PC-9 (cell line): ENCODE measurements around the gene ZBTB49. TPM values are rescaled to one million over a fixed set of nuclear protein-coding genes. Genes with fewer than 3 reads are reported as not detected.

Experiments
- BruUV-seq: library from RNA; stranded (reverse); fragments of 400-500 nt; replicated peaks from 2 replicates; lab custom pipeline; 2021; lab: Mats Ljungman, UMichigan
- CTCF ChIA-PET: fragments of 300-600 bp; sonication (Branson Sonifier 250); formaldehyde crosslinking; loops from one replicate; lab custom pipeline; 2022; ENCODE audit warnings: antibody characterized with exemption; lab: Charles Lee
- POLR2A ChIA-PET: fragments of 300-600 bp; sonication (Branson Sonifier 250); formaldehyde crosslinking; loops from one replicate; lab custom pipeline; 2022; ENCODE audit warnings: antibody characterized with exemption; ENCODE audit not compliant: unreplicated experiment; lab: Charles Lee
- DNase-seq, 2 experiments: peaks; one replicate each; pipeline versions ENCODE4 v3.0.0 to v3.0.0-alpha.2; 2015 to 2022; ENCODE audit warnings: mixed read lengths in 1 of 2
- H2AFZ ChIP-seq: fragments of 200-600 bp; sonication (generic); 2 replicates; pipeline ENCODE4 v1.8.1; 2017; ENCODE audit warnings: antibody characterized with exemption
- H3F3A ChIP-seq: fragments of 200-600 bp; sonication (generic); 2 replicates; pipeline ENCODE4 v1.8.1; 2017; ENCODE audit warnings: antibody characterized with exemption, mild to moderate bottlenecking, low read depth; ENCODE audit not compliant: insufficient read depth
- H3K27ac ChIP-seq: fragments of 200-600 bp; sonication (generic); 2 replicates; pipeline ENCODE4 v1.6.1; 2016; ENCODE audit warnings: mixed run types
- H3K27me3 ChIP-seq: fragments of 200-600 bp; sonication (generic); 2 replicates; pipeline ENCODE4 v1.6.1; 2016; ENCODE audit warnings: low read depth, mixed run types; ENCODE audit not compliant: insufficient read depth
- H3K36me3 ChIP-seq: fragments of 200-600 bp; sonication (generic); 2 replicates; pipeline ENCODE4 v1.6.1; 2016; ENCODE audit warnings: low read depth, mixed run types
- H3K4me1 ChIP-seq: fragments of 200-600 bp; sonication (generic); replicated peaks from 2 replicates; pipeline ENCODE4 v1.6.1; 2016; ENCODE audit warnings: mixed run types; ENCODE audit not compliant: insufficient read depth
- H3K4me2 ChIP-seq: fragments of 200-600 bp; sonication (generic); 2 replicates; pipeline ENCODE4 v1.6.1; 2017; ENCODE audit warnings: mixed run types
- H3K4me3 ChIP-seq: fragments of 200-600 bp; sonication (generic); 2 replicates; pipeline ENCODE4 v1.6.1; 2016; ENCODE audit warnings: mixed run types
- H3K79me2 ChIP-seq: fragments of 200-600 bp; sonication (generic); 2 replicates; pipeline ENCODE4 v1.6.1; 2017; ENCODE audit warnings: low read depth, mixed run types
- H3K9me2 ChIP-seq: fragments of 200-600 bp; sonication (generic); 2 replicates; pipeline ENCODE4 v1.8.1; 2017; ENCODE audit warnings: mild to moderate bottlenecking; ENCODE audit not compliant: insufficient read depth
- H3K9me3 ChIP-seq: fragments of 200-600 bp; sonication (generic); 2 replicates; pipeline ENCODE4 v1.8.1; 2016; ENCODE audit warnings: low read depth; ENCODE audit not compliant: insufficient read depth
- H4K20me1 ChIP-seq: fragments of 200-600 bp; sonication (generic); 2 replicates; pipeline ENCODE4 v1.8.1; 2017; ENCODE audit not compliant: insufficient read depth
- CTCF ChIP-seq: fragments of 200-600 bp; sonication (generic); conservative IDR thresholded peaks from 2 replicates; pipeline ENCODE4 v1.6.1; 2017; ENCODE audit warnings: mixed run types, antibody characterized with exemption, mild to moderate bottlenecking, moderate library complexity
- EZH2 ChIP-seq: fragments of 200-600 bp; sonication (generic); IDR thresholded peaks from 2 replicates; pipeline ENCODE4 v1.8.0; 2017; ENCODE audit warnings: antibody characterized with exemption, low read depth
- intact Hi-C: fragments of 100-400 bp; cut with micrococcal nuclease; formaldehyde crosslinking; loops from one replicate; pipeline ENCODE4 v1.10.0; 2022; ENCODE audit not compliant: unreplicated experiment
- total RNA-seq: library from RNA; stranded (reverse); gene quantifications from 2 replicates; pipeline ENCODE4 v1.2.3, GENCODE V29; 2021

Gene ZBTB49
- total RNA-seq, 1 experiment from 2014 or later = 5.3 TPM

- TF ChIP-seq EZH2 = no peak
- no peak for TF ChIP-seq CTCF
- no peak overlapping the region for H3K4me2 ChIP-seq
- no peaks in the 10 kb centered on the region for H3F3A ChIP-seq
- no TSS peak for BruUV-seq
- no peaks in the 10 kb centered on the region for H3K79me2 ChIP-seq
- H3K27ac ChIP-seq = no peak overlapping the region
- H4K20me1 ChIP-seq = no peaks in the 10 kb centered on the region
- H2AFZ ChIP-seq = no peak overlapping the region
- intact Hi-C loops = no loop called here
- H3K9me3 ChIP-seq = no peaks in the 10 kb centered on the region
- H3K36me3 ChIP-seq = no peaks in the 10 kb centered on the region
- H3K4me3 ChIP-seq = no peak overlapping the region
- H3K4me1 ChIP-seq = no peaks in the 10 kb centered on the region
- H3K9me2 ChIP-seq = no peaks in the 10 kb centered on the region
- ChIA-PET POLR2A (no interaction called here), CTCF (interaction anchor here (0.6 kb wide), 1 partner anchor 80 kb away, joined by 11 read pairs; no protein-coding TSS in a partner anchor)
- no peak for DNase-seq
- peaks cover 14% of the 10 kb centered on the region for H3K27me3 ChIP-seq
Observed at GRCh38 chr4:4332529-4332928, 42.5 kb downstream of the ZBTB49 start.

- no peaks in the 10 kb centered on the region for H3K79me2 ChIP-seq
- no peak overlapping the region for H3K27ac ChIP-seq
- H4K20me1 ChIP-seq = no peaks in the 10 kb centered on the region
- H2AFZ ChIP-seq = no peak overlapping the region
- H3K4me2 ChIP-seq = no peak overlapping the region
- TF ChIP-seq EZH2 (no peak), CTCF (no peak)
- H3F3A ChIP-seq = no peaks in the 10 kb centered on the region
- peaks cover 18% of the 10 kb centered on the region for H3K27me3 ChIP-seq
- DNase-seq = peak in 1 of 2 experiments; percentile 46
- no peaks in the 10 kb centered on the region for H3K4me1 ChIP-seq
- H3K9me3 ChIP-seq = no peaks in the 10 kb centered on the region
- intact Hi-C loops = no loop called here
- no peak overlapping the region for H3K4me3 ChIP-seq
- ChIA-PET POLR2A (no interaction called here), CTCF (interaction anchor here (0.6 kb wide), 1 partner anchor 81 kb away, joined by 11 read pairs; no protein-coding TSS in a partner anchor)
- BruUV-seq = no TSS peak
- H3K9me2 ChIP-seq = no peaks in the 10 kb centered on the region
- H3K36me3 ChIP-seq = no peaks in the 10 kb centered on the region
Observed at GRCh38 chr4:4333265-4333706, 43.2 kb downstream of the ZBTB49 start.

DNA sequence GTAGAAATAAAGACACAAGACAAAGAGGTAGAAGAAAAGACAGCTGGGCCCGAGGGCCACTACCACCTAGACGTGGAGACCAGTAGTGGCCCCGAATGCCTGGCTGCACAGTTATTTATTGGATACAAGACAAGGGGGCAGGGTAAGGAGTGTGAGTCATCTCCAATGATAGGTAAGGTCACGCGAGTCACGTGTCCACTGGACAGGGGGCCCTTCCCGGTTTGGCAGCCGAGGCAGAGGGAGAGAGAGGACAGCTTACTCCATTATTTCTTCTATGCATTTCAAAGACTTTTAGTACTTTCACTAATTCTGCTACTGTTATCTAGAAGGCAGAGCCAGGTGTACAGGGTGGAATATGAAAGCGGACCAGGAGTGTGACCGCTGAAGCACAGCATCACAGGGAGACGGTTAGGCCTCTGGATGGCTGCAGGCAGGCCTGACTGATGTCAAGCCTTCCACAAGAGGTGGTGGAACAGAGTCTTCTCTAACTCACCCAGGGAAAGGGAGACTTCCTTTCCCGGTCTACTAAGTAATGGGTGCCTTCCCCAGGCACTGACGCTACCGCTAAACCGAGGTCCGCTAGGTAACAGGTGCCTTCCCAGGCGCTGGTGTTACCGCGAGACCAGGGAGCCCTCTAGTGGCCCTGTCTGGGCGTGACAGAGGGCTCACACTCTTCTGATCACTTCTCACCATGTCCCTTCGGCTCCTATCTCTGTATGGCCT lies 44.9 kb downstream of the ZBTB49 start:
- H3K36me3 ChIP-seq = no peaks in the 10 kb centered on the region
- DNase-seq = peak; percentile 40 to 67
- H3K27ac ChIP-seq = no peak overlapping the region
- ChIA-PET CTCF (interaction anchor here (0.6 kb wide), 1 partner anchor 1241 kb away, joined by 3 read pairs; no protein-coding TSS in a partner anchor), POLR2A (no interaction called here)
- H3K79me2 ChIP-seq = no peaks in the 10 kb centered on the region
- H3K4me1 ChIP-seq = no peaks in the 10 kb centered on the region
- H3K9me2 ChIP-seq = no peaks in the 10 kb centered on the region
- no peaks in the 10 kb centered on the region for H3F3A ChIP-seq
- intact Hi-C loops = loop anchor here (2.0 kb wide), 2 partner anchors 74 to 82 kb away; no protein-coding TSS in a partner anchor
- no peak for TF ChIP-seq EZH2
- TF ChIP-seq CTCF = peak; percentile 68
- H4K20me1 ChIP-seq = no peaks in the 10 kb centered on the region
- no peak overlapping the region for H2AFZ ChIP-seq
- no peak overlapping the region for H3K4me2 ChIP-seq
- H3K4me3 ChIP-seq = no peak overlapping the region
- BruUV-seq = no TSS peak
- no peaks in the 10 kb centered on the region for H3K9me3 ChIP-seq
- peaks cover 21% of the 10 kb centered on the region for H3K27me3 ChIP-seq
